GM19468 (cell line): ENCODE data around the gene EXOC3L4.
A peak's percentile ranks its signal among the peaks of the same experiment; 100 is the strongest.

Source experiments
- ATAC-seq: cut with Tn5 transposase; IDR thresholded peaks from one replicate; pipeline ENCODE4 v1.9.1; 2021; ENCODE audit warnings: mild to moderate bottlenecking, moderate library complexity, moderate number of reproducible peaks; ENCODE audit not compliant: unreplicated experiment; ENCODE audit errors: extremely low read depth

EXOC3L4 gene

DNA sequence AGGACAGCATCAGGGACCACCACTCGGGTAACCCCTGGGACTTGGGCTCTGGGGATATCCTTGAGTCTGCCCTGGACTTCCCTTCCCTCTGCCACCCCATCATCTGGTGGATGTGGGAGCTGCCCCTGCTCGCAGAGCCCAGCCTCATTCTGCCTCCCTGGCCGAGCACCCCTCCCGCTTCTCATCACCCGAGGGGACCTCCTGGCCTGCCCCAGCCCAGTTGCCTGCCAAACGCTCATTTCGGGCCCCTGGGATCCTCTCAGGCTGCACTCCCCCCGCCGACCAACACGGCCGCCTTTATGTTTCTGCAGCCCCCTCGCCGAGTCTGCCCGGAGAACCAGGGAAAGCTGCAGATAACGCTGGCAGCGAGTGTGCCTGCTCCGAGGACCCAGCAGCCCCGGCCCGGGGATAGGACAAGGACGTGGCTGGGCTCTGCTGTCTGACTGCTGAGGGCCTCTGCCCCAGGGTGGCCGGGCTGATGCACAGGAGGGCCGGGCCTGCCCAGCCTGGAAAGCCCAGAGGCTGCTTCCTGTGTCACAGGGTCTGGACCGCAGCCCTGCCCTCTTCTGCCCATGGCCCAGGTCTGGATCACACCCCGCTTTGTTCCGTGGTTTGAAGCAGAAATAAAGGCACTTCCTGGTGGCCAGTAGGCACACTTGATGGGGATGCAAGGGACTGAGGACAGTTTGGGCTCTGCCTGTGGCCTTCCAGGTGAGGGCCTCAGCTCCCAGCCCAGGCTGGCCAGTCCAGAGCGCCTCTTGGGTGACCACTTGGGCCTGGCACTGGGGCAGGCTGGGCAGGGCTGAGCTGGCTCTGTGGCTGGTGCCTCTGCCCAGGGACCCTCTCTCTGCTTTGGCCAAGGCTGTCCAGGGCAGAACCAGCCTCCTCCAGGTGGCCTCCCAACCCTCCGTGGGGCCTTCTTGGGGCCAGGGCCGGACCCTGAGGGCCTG, 4.9 kb upstream of the EXOC3L4 start:
- no peak for ATAC-seq

DNA sequence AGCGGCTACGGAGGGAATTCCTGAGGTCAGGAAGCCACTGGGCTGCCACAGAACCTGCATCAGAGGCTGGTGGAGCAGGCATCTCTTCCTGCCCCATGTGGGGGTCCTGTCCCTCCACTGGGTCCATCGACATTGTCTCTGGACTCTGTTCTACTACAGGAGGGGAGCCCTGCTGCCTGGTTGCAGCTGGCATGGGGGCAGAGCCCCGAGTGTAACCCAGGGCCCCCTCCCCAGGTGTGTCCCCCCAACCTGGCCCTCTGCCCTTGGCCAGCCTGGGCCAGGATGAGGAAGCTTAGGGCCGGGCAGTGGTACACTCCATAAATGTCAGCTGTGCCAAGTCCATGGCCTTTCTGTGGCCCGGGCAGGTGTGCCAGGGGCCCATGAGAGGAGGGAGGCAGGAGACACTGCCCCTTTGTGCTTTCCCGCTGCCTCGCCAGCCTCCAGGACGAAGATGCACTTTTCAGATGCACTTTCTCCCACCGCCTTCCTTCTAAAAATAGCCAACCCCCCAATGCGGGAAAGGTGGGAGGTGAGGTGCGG, 4.0 kb upstream of the EXOC3L4 start:
- no peak for ATAC-seq

DNA sequence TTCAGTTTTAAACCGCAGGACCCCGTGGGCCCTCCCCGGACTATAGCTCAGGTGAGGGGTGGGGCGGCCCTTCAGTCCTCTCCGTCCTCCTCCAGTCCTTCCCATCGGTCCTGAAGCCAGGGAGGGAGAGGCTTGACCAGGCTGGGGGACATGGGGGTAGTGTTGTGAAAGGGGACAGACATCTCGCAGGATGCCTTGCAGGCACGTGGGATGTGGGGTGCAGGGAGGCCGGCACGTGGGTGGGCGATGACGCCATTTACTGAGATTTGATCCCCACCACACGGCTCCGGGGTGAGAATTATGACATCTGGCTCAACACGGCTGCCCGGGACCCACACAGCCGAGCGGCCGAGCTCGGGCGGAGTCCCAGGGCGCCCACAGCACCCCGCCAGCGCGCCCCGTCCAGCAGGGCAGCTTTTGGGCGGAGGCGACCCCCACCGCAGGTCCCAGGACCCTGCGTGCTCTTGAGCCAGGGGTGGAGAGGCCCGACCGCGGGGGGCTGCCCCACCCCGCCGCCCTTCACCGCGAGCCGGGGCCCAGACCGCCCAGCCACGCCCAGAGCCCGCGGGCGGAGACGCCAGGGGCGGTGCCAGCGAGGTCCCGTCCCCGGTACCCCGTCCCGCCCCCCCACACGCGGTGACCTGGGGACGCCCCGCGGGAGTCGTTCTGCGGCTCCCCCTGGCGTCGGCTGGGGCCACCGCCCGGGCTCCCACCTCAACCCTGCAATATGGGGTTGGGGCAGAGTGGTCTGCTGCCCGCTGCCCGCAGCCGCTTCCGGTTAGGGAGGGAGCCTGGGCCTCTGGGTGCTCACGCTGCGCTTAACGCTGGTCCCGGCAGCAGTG, 3.3 kb upstream of the EXOC3L4 start:
- ATAC-seq = peak; percentile 24

DNA sequence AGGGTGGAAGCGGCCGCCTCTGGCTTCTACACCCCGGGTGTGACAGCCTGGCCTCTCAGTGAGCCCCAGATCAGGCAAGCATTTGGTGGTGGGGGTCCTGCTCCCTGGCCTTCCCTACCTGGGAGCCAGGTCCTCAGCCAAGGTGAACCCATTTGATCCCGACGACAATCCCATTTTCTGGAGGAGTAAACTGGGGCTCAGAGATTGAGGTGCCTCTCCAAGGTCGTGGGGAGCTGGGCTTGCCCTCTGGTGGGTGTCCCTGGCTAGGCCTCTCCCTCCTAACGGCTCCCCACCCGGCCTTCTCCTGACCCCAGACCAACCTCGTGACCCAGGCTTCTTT, 2.7 kb upstream of the EXOC3L4 start:
- ATAC-seq = no peak

DNA sequence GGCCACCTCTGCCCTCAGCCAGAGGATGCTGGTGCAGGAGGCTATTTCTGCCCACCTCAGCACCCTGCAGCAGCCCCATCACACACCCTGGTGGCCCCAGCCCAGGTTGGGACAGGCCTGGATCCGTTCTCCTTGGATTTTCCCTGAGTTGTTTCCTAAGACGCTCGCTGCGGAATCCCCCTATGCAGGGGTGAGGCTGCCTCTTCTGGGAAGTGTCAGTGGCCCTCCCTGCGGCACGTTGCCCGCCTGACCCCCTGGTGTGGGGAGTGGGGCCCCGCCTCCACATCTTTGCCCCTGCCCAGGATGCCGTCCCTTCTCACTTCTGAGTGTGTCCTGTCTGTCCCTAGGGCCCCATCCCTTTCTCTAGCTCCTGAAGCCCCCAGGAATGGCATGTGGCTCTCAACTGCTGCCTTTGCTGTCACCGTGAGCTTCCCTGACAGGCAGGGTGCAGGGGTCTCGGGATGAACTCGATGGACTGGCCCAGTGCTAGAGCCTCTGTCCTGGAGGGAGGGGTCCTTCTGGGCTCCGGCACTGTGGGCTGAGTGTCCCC, 594 bp upstream of the EXOC3L4 start:
- no peak for ATAC-seq

DNA sequence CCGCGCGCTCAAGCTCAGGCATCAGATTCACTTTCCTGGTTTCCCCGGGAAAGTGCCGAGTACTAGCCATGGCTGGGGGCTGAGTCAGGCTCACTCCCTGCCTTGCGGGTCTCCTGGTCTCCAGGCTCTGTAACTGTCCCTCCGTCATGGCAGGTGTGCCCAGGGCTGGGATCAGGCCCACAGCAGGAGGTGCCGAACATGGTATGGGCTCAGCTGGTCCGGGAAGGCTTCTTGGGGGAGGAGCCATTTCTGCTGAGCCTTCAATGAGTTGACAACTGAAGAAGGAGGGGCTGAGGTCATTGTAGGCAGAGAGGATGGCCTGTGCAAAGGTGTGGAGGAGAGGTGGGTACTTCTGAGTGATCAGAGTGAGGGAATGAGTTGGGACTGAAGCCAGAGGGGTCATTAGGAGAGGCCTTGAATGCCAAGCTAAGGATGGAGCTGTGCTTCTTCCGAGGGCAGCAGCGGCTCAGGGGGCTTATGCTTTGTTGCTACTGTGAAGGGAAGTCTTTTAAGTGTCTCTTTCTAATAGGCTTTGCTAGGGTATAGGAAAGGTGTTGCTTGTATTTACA, 769 bp downstream of the EXOC3L4 start:
- ATAC-seq = no peak

DNA sequence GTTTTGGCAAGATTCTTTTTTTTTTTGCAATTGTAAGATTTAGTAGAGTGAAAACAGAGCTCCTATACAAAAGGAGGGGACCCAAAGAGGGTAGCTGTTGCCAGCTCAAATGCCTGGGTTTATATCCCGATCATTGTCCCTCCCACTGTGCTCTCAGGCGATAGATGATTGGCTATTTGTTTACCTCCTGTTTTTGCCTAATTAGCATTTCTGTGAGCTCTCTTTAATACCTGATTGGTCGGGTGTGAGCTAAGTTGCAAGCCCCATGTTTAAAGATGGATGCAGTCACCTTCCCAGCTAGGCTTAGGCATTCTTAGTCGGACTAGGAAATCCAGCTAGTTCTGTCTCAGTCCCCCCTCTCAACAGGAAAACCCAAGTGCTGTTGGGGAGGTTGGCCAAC, 1.9 kb downstream of the EXOC3L4 start:
- ATAC-seq = no peak

DNA sequence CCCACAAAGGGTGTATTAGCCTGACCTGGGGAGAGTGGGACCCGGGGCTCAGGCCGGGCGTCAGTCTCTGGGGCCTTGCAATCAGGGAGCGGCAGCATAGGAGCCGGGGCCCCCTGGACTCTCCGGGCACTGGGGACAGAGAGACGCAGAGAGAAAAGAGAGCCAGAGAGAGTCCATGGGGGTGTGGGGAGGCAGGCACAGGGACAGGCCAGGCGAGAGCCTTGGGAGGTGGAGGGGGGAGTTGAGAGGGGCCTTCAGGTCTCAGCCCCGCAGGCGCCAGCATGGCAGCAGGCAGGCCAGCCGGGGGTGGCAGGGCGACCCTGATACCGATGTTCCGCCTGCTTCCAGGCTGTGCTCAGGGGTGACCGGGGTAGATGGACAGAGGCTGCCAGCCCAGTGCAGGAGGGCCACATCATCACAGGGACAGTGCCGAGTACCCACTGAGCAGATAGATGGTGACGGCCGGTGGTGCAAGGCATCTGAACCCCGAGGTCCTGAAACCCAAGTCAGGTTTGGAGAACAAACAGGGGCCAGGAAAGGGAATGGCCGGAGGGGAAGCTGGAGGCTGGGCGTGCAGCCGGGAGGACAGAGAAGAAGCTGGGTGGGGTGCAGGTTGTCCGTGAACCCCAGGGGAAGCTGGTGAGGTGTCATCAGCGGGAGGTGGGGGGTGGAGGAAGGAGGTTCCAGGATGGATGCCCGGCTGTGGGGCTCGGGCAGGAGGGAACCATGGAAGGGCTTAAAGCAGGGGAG, 2.9 kb downstream of the EXOC3L4 start:
- no peak for ATAC-seq

DNA sequence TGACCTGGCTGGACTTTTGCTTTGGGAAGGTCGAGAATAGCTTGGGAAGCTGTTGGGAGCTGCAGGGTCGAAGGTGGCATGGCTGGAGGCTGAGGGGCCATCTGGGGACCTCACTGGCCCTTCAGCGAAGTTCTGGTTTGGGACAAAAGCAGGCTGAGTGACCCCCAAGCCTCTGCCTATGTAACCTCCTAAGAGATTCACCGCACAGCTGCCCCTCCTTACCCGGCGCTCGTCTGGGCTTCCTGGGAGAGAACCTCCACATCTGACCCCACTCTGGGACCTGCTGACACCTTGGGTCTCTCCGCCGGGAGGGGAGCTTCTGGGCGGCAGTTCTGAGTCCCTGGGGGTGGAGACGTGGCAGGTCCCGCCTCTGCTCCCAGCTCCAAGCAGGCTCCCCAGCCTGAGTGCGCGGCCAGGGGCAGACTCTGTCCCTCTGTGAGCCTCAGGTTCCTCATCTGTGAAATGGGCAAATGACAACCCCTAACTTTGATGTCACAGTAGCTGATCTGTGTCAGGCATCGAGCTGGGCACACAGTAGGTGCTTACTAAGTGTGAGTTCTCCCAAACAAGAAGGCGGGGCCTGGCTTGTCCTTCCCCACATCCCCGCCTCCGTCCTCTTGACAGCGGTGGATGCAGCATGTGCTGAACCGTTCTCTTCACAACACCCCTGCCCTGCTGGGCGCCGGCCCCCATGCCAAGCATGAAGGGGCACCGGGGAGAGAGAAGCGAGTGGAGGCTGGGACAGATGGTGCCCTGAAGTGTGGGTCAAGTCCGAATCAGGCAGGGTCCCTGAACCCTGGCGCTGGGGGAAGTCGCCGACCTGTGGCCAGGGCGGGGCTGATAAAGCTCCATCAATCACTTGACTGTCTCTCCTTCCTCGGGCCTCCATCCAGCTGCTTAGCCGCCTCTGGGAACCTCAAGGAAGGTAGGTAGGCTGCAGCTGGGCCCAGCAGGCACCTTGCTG, 3.8 kb downstream of the EXOC3L4 start:
- no peak for ATAC-seq

DNA sequence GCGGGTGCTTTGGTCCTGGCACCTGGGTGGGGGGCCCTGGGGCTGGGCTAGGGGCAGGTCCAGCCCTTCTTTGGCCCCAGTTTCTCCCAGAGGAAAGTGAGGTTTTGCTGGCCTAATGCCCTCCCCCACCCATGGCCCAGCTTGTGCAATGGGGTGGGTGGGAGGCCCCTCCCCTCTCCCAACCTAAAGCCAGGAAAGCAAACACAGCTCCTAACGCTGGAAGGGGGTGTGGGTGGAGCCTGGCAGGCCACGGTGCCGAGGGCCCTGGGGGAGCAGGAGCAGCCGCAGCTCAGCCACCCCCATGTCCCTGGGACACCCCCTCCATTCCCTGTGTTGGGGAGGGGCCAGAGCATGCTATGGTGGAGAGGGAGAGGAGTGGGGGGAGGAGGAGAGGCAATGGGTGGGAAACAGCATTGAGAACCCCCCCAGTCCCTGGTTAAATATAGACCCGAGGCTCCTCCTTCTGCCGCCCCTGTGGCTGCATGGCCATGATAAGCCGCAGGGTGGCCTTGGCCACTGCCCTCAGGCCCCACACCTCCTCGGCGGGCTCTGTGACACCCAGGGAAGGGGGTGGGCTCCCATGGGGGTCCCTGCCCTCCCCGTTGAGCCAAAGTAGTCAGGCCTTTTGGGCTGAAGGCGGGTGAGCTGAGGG, 4.7 kb downstream of the EXOC3L4 start:
- no peak for ATAC-seq

DNA sequence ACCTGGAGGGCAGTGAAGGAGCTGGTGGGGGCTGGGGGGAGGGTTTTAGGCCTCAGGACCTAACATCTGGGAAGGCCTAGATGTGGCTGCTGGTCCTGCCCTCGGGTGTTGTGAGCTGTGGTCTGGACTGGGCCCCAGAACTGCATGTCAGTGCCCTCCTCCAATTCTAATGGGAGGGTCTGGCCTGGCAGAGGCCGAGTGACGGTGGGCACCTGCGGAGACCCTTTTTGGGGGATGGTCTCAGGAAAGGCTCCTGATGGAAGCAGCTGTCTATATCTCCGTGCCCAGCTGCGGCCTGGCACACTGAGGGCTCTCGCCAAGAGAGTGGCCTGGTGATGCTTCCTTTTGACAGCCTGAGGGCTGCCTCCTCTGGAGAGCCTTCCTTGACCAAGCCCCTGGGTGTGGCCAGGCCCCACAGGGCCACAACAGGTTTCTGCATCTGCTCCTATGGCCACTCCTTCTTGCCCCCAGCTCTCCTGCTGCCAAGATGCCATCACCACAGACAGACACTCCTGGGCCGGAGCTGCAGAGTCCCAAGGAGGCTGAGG, 5.3 kb downstream of the EXOC3L4 start:
- no peak for ATAC-seq

DNA sequence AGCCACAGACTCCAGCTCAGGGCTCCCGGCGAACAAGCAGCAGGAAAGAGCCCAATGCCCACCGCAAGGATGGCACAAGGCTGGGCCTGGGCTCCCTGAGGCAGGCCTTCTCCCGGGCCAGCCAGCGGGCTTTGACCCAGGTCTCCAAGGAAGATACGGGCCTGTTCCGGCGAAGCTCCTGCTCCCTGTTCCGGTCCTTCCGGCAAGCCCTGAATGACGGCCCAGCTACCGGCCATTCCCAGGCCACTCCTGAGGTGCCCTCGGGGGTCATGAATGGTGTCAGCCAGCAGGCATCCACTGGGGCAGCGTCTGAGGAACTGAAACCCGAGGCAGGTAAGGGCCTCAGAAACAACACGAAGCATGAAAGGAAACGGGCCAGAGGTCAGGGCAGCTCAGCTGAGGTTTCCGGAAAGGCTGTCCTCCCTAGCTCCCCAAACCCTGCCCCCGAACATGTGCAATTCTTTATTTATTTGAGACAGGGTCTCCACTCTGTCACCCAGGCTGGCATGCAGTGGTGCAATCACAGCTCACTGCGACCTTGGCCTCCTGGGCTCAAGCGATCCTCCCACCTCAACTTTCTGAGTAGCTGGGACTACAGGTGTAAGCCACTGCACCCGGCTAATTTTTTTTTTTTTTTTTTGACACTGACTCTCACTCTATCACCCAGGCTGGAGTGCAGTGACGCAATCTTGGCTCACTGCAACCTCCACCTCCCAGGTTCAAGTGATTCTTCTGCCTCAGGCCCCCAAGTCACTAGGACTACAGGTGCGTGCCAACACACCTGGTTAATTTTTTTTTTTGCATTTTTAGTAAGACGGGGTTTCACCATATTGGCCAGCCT, 6.0 kb downstream of the EXOC3L4 start:
- ATAC-seq = no peak

DNA sequence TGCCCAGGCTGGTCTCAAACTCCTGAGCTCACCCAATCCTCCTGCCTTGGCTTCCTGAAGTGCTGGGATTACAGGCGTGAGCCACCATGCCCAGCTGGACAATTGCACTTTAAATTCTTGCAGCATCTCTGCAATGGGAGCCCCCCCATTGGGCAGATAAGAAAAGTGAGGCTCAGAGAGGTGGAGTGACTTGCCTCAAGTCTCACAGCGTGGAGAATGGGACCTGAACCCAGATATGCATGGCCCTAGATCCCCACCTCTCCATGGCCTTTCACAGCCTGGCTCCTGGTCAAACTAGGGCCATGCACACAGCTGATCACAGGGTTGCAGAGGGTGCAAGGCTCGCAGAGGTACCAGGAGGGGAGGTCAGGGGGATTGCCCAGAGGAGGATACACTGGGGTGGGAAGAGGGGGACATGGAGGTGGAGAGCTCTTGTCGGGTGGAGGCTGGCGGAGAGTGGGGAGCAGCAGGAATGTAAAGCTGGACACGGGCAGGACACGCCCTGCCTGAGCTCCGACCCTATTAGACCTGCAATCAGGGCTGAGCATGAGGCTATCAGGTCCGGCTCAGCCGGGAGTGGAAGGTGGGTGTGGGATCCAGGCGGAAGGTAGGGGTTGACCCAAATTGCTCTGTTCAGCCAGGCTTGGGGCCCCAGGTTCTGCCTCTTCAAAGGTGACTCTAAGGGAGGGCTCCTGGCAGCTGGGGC, 6.9 kb downstream of the EXOC3L4 start:
- no peak for ATAC-seq

DNA sequence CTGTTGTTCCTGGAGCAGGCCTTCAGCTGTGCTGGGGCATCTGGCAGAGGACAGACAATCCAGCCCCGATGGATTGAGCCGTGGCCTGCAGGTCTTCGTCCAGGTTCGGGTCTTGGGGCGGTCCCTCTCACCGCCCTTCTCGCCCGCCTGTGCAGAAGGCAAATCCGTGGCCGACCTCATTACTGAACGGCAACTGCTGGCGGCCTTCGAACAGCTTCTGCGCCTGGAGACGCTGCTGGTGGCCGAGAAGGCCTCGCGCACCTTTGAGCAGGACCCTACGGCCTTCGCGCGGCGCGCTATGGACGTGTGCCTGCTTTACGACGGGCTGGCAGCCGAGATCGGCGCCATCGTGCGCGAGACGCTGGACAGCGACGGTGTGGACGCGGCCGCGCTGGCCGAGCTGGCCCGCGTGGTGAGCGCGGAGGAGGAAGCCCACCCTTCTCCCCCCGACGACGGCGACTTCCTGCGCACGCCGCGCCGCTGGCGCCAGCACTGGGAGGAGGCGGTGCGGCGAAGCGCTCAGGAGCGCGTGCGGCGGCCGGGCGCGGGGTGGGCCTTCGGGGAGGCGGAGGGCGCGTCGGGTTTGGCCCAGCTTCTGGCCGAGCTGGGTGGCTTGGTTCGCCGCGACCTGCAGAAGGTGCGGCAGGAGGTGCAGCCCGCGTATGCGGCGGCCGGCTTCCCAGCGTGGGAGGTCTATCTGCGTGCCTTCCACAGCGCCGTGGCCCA, 7.6 kb downstream of the EXOC3L4 start:
- no peak for ATAC-seq

DNA sequence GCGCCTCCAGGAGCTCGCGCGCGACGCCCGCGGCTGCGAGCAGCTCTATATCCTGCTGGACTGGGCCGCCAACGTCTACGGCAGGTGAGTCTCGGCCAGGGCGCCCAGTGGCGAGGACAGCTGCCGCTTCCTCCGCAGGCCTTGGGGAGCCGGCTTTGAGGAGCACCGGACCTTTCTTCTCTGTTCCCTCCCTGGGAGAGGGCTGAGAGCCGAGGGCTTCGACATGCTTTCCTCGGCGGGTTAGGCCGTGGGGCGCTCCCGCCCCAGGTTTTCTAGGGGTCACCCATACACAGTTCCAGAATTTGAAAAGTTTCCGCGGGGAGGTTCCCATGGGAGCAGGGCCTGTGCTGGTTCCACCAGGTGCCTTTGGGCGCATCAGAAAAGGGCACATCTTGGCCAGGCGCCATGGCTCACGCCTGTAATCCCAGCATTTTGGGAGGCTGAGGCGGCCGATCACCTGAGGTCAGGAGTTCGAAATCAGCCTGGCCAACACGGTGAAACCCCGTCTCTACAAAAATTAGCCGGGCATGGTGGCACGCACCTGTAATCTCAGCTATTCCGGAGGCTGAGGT, 8.2 kb downstream of the EXOC3L4 start:
- ATAC-seq = no peak
